Nephron (organoid): ENCODE measurements around the gene QKI.
A peak's percentile ranks its signal among the peaks of the same experiment; 100 is the strongest.

Experiments
- H3K27ac Mint-ChIP-seq, 3 experiments: 2 replicates each; pipeline ENCODE4 v1.8.0; 2020; ENCODE audit warnings: mixed read lengths in 3 of 3, mild to moderate bottlenecking in 2 of 3, moderate library complexity in 1 of 3
- H3K27me3 Mint-ChIP-seq: 2 replicates; pipeline ENCODE4 v1.8.0; 2021; ENCODE audit warnings: low read depth, mild to moderate bottlenecking, moderate library complexity, mixed read lengths
- H3K36me3 Mint-ChIP-seq: 2 replicates; pipeline ENCODE4 v1.8.0; 2020; ENCODE audit warnings: low read depth, mixed read lengths
- H3K4me1 Mint-ChIP-seq: 2 replicates; pipeline ENCODE4 v1.8.0; 2020; ENCODE audit warnings: mixed read lengths
- H3K4me3 Mint-ChIP-seq, 3 experiments: 2 replicates each; pipeline ENCODE4 v1.8.0; 2020; ENCODE audit warnings: mild to moderate bottlenecking in 3 of 3, mixed read lengths in 3 of 3, moderate library complexity in 2 of 3
- H3K9me3 Mint-ChIP-seq: 2 replicates; pipeline ENCODE4 v1.8.0; 2020; ENCODE audit warnings: mixed read lengths
- CTCF ChIP-seq, 3 experiments: fragments of 200-600 bp; sonication (generic); IDR thresholded peaks; one replicate each; pipeline ENCODE4 v1.5.0; 2021; ENCODE audit warnings: antibody characterized with exemption in 3 of 3; ENCODE audit not compliant: unreplicated experiment in 3 of 3

The QKI gene

GRCh38 chr6:163414117-163414945 lies at the start of gene QKI:
TSS of gene QKI (plus strand) at chr6:163414718. CDS start at chr6:163415194, 476 bp downstream.
- TF ChIP-seq CTCF (IDR thresholded peaks at IDR 0.05; ENCODE audit: unreplicated experiment in 3 of 3) = no peak
- Mint-ChIP-seq H3K27me3 (no peaks in the 10 kb centered on the region), H3K36me3 (peaks cover 11% of the 10 kb centered on the region), H3K4me1 (peaks cover 26% of the 10 kb centered on the region), H3K9me3 (no peaks in the 10 kb centered on the region), H3K27ac (peak within 1 kb of the TSS; percentile 97 to 100 (median 98)), H3K4me3 (peak within 1 kb of the TSS; percentile 88 to 92 (median 92))

GRCh38 chr6:163366288-163366687 lies 48.2 kb upstream of the QKI start:
- no peaks in the 10 kb centered on the region for H3K27me3 Mint-ChIP-seq
- H3K36me3 Mint-ChIP-seq = no peaks in the 10 kb centered on the region
- no peaks in the 10 kb centered on the region for H3K9me3 Mint-ChIP-seq
- no peak for TF ChIP-seq CTCF (IDR thresholded peaks at IDR 0.05; ENCODE audit: unreplicated experiment in 3 of 3)
- H3K4me3 Mint-ChIP-seq = no peak overlapping the region
- no peak overlapping the region for H3K27ac Mint-ChIP-seq
- H3K4me1 Mint-ChIP-seq = peaks cover 18% of the 10 kb centered on the region

GRCh38 chr6:163367497-163368183 lies 46.9 kb upstream of the QKI start:
- TF ChIP-seq CTCF (IDR thresholded peaks at IDR 0.05; ENCODE audit: unreplicated experiment in 3 of 3) = no peak
- H3K9me3 Mint-ChIP-seq = no peaks in the 10 kb centered on the region
- H3K4me1 Mint-ChIP-seq = peaks cover 18% of the 10 kb centered on the region
- H3K4me3 Mint-ChIP-seq = no peak overlapping the region
- no peaks in the 10 kb centered on the region for H3K36me3 Mint-ChIP-seq
- no peaks in the 10 kb centered on the region for H3K27me3 Mint-ChIP-seq
- H3K27ac Mint-ChIP-seq = peak overlapping the region in 1 of 3 experiments; percentile 78

GRCh38 chr6:163369141-163369540 lies 45.4 kb upstream of the QKI start:
- peak overlapping the region in 1 of 3 experiments; percentile 78 for H3K27ac Mint-ChIP-seq
- H3K4me3 Mint-ChIP-seq = no peak overlapping the region
- H3K27me3 Mint-ChIP-seq = no peaks in the 10 kb centered on the region
- no peaks in the 10 kb centered on the region for H3K36me3 Mint-ChIP-seq
- H3K4me1 Mint-ChIP-seq = peaks cover 18% of the 10 kb centered on the region
- H3K9me3 Mint-ChIP-seq = no peaks in the 10 kb centered on the region
- TF ChIP-seq CTCF (IDR thresholded peaks at IDR 0.05; ENCODE audit: unreplicated experiment in 3 of 3) = no peak

GRCh38 chr6:163369628-163370365 lies 44.7 kb upstream of the QKI start:
- TF ChIP-seq CTCF (IDR thresholded peaks at IDR 0.05; ENCODE audit: unreplicated experiment in 3 of 3) = no peak
- Mint-ChIP-seq H3K9me3 (no peaks in the 10 kb centered on the region), H3K27ac (peak overlapping the region in 2 of 3 experiments; percentile 4 to 78), H3K27me3 (no peaks in the 10 kb centered on the region), H3K36me3 (no peaks in the 10 kb centered on the region), H3K4me3 (no peak overlapping the region), H3K4me1 (peaks cover 18% of the 10 kb centered on the region)
